Suppressor macrophage (primary cell): Measurements from ENCODE around the gene CDC45.

Experiments
- DNase-seq, 4 experiments: peaks; one replicate each; pipeline ENCODE4 v3.0.0-alpha.2; 2020 to 2022

Gene CDC45

GRCh38 chr22:19495562-19496323, 16.0 kb downstream of the CDC45 start:
- DNase-seq = peak in 1 of 4 experiments; percentile 4

- DNase-seq = no peak
These were observed 16.6 kb downstream of the CDC45 start for GRCh38 chr22:19496324-19496630.

GRCh38 chr22:19497245-19497644, 17.5 kb downstream of the CDC45 start:
- peak; percentile 7 to 42 (median 24) for DNase-seq

GRCh38 chr22:19498154-19498865, 18.6 kb downstream of the CDC45 start:
- no peak for DNase-seq

DNA sequence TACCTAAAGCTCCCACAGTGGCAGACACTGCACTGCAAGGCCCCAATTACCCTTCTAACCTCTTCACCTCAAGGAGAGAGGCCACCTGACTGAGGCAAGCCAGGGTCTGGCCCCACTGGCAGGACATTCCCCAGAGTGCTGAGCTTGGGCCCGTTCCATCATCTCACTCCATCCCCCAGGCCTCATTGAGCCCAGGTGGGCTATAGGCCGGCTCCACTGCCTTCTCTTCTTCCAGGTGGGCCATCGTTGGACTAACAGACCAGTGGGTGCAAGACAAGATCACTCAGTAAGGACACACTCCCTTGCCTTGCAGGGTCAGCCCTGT, 19.1 kb downstream of the CDC45 start:
- no peak for DNase-seq

DNA sequence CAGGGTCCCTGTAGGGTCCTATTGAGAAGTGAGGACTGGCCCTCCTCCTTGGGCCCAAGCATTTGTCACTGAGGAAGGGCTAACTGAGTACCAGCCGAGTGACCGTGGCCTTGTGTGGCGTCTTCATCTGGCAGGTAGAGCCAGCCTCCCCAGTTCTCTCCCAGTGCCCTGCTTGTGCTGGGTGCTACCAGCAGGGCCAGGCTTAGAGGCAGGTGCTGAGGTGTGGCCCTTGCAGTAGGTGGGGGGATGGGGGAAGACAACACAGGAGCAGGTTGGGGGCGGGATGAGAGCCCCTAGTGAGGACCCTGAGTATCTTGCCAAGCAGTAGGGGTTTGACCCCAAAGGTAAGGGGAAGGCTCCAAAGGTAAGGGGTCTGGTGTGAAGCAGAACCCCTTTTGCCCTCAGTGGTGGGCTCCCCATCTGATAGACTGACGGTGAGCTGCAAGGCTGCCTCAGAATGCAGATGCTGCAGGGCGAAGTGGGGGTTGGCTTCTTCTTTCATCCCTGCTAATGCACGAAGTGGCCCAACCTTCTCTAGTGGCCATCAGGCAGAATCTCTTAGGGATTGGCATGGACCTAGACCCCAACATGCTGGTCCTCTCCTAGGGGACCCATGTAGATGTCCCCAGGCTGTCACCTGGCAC, 19.6 kb downstream of the CDC45 start:
- DNase-seq = no peak

DNA sequence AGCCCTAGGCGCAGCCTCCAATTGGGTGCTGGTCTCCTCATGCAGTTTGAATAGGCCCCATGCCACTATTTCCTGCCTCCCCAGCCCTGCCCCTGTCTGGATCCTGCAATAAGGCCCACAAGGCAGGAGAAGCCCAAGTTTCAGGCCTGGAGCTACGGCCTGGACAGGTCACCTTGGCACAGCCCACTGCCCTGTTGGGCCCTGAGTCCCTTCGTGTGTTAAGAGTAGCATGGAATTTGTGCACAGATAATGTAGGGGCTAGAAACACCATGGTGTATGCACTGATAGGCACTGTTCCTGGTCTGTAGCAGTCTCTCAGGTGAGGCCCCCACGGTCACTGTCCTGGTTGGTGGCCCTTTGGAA, 20.1 kb downstream of the CDC45 start:
- no peak for DNase-seq

- no peak for DNase-seq
These were observed 22.3 kb downstream of the CDC45 start for GRCh38 chr22:19501897-19502447.

GRCh38 chr22:19503367-19503766, 23.6 kb downstream of the CDC45 start:
- DNase-seq = no peak

DNA sequence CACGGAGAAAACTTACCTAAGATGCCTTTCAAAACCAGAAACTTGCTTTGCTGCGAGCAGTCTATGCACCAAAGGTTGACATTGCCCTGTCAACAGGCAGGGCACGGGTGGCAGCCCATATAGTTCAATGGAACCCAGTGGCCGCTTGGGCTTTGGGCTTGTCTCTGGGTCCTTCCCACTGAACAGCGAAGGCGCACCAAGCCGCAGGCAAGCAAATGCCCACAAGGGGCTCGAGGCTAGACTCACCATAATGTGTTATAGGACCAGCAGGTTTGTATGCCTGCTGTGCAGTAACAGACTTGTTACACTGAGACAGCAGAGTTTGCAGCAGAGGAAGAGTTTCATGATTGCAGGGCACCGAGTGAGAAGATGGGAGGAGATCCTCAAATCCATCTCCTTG, 24.1 kb downstream of the CDC45 start:
- no peak for DNase-seq

- no peak for DNase-seq
These were observed 25.4 kb downstream of the CDC45 start for GRCh38 chr22:19504900-19505734.

DNA sequence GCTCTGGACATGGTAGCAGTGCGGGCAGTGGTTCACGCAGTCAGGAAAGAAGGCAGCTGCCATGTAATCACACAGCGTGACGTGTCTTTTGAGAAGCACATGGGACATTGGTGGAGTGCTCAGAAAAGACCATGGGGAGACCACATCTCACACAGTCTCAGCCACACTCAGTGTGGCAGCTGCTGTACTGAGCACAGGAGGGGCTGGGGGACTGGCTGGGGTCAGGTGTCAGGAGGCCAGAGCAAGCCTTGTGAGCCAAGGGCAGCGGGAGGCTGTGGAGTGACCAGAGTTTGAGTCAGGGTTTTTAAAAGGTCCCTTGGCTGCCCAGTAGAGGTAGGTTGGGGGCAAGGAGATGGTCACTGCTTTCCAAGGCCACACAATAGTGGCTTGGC, 26.0 kb downstream of the CDC45 start:
- DNase-seq = no peak

- no peak for DNase-seq
These were observed 26.5 kb downstream of the CDC45 start for GRCh38 chr22:19506212-19506611.

GRCh38 chr22:19507534-19507861, 27.8 kb downstream of the CDC45 start:
- no peak for DNase-seq

- no peak for DNase-seq
These were observed 28.5 kb downstream of the CDC45 start for GRCh38 chr22:19508024-19508776.

GRCh38 chr22:19509191-19509590, 29.5 kb downstream of the CDC45 start:
- DNase-seq = no peak

DNA sequence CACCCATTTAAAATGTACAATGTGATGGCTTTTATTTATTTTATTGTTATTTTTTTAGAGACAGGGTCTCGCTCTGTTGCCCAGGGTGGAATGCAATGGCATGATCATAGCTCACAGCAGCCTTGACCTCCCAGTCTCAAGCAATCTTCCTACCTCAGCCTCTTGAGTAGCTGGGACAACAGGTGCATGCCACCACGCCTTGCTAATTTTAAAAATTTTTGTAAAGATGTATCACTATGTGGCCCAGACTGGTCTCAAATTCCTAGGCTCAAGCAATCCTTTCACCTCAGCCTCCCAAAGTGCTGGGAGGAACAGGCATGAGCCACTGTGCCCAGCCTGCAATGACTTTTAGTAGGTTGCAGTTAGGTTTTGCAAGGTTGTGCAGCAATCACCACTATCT, 30.2 kb downstream of the CDC45 start:
- DNase-seq = no peak

- DNase-seq = peak in 2 of 4 experiments; percentile 4 to 8
These were observed 31.2 kb downstream of the CDC45 start for GRCh38 chr22:19510919-19511341.

GRCh38 chr22:19513823-19514222, 34.1 kb downstream of the CDC45 start:
- DNase-seq = no peak

DNA sequence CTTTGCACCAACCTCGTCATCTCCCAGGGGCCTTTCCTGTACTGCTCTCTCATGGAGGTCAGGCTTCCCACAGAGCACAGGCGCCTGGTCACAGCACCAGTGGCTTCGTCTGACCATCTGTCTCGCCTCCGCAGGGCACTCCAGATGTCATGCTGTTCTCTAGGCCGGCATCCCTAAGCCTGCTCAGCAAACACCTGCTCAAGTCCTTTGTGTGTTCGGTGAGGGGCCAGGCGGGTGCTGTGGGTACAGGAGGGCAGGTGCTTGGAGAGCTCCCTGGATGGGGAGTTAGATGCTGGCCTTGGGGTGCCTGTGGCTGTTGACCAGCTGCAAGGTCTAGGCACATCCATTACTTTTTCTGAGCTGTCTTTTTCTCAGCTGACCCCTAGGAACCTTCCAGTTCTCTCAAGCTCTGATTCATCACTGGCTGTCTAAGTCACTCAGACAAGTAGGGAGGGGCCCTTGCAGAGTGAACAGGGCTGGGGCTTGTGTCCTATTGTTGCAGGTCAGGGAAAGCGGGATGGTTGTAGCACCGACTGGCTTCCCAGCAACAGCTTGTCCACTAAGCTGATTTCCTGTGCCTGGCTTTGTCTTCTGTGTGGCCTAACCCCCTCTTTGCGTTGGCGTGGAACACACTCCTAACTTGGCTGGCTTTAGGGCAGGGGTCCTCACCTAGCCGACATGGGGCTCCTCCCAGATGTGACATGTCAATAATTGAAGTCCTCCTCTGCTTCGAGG, 35.3 kb downstream of the CDC45 start:
- DNase-seq = no peak

- no peak for DNase-seq
These were observed 36.1 kb downstream of the CDC45 start for GRCh38 chr22:19515654-19516377.
